Measurements from ENCODE around the gene CAMTA1.
"Not testable (repeated sequence)": the region's sequence is repeated elsewhere in the genome, so short reads cannot be mapped to it uniquely, and the experiment has no call there.

The CAMTA1 gene

DNA sequence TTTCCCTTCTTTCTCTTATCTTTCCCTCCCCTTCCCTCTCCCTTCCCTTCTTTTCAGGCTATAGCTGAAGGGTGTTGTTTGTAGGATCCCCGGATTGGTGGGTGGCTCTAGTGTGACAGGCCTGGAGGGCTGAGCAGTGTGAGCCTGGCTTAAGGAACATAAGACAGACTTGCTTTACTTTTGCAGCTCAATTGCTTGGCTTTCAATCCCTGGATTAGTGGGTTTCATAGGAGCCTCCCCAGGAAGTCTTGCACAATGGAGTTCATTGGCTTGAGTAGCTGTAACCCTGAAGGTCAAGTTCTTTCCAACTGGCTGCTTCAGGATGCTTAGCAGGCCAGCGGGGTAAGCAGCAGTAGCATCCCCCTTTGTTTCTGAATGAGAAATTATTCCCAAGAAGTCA, 126.7 kb downstream of the CAMTA1 start:
- no peak for DNase-seq

DNA sequence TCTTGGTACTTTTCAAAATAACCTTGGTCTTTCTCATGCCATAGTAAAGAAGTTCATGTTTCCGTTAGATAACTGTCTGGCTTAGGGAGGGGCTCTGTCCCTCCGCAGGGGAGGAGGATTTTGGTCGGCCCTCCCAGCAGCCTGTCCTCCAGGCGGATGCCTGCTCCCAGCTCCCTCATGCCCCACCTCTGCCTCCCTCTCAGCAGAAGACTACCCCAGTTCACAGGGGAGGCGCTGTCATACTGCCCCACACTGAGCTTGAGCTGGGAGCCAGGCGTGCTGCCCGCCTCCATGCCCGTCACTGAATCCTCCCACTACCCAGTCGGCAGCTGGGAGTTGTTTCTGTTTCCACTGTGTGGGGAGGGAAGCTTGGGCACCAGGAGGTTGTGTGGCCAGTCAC, 127.3 kb downstream of the CAMTA1 start:
- DNase-seq = no peak

DNA sequence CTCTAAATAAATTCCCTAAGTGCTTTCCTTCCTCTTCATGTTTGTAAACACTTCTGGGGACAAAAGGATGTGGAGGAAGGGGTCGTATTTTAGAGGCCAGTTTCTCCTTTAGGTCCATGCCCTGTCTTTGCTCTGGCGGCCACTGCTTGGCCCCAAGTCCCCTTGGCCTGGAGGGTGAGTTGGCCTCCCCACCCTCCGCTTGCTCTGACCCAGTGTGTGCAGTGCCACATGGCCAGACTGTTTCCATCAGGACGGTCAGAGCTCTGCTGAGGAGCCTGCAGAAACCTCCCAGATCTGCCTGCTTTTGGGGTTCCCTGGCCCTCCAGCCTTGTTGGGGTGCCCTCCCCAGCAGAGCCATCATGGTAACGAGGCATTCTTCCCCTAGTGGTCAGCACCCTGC, 127.8 kb downstream of the CAMTA1 start:
- DNase-seq = no peak

DNA sequence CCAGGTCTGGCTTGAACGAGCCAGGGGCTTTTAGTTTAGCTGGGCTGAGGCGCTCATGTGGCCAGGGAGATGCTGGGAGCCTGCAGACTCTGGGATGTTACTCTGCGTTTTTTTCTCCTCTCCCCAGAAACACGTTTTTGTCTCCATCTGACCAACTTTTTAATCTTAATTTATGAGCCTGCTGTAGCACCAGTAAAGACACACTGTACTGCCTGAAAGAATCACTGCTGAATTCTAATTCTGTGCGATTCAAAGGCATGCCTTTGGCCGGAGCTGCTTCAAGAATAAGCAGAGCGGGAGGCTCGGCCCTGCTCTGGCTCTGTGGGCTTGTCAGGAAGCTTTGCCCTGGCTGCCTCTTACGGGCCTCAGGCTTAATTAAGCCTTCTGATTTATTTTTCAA, 129.5 kb downstream of the CAMTA1 start:
- no peak for DNase-seq

DNA sequence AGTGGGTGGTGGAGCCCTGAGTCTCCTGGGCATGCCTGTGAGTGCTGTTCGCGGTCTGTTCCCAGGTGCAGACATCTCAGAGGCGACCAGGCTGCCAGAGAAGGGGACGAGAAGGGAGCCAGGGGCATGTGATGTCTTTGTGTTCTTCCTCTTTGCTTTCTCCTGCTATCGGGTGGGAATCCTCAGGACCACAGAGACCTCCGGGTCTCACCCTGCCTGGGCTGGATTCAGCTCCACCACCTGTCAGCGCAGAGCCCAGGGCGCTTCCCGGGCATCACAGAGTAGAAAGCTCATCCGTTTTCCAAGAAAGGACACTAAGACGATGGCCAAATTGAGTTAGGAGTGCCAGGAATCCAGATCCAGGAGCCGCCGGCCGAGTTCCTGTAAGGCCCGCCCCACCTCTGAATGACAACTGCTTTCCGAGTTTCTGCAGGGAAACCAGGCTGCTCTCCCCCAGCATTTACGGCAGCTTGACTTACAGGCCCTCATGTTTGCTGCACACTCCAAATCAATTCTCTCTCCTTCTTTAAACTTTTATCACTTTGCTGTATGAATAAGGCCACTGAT, 130.8 kb downstream of the CAMTA1 start:
- no peak for DNase-seq

DNA sequence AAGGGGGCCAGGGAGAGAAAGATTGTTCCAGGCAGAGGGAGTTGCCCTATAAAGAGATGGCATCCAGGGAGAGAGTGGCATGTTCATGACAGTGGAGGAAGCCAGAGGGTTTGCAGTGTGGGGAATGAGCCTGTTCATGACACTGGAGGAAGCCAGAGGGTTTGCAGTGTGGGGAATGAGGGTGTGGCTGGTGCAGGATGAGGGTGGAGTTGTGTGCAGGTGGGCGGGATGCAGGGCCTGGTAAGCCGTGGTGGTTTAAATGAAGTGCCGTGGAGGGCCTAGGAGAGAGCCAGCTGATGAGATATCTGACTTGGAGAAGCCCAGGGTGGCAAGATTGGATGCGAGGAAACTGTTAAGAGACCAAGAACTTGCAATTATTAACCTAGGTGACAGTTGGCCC, 131.8 kb downstream of the CAMTA1 start:
- DNase-seq = no peak

DNA sequence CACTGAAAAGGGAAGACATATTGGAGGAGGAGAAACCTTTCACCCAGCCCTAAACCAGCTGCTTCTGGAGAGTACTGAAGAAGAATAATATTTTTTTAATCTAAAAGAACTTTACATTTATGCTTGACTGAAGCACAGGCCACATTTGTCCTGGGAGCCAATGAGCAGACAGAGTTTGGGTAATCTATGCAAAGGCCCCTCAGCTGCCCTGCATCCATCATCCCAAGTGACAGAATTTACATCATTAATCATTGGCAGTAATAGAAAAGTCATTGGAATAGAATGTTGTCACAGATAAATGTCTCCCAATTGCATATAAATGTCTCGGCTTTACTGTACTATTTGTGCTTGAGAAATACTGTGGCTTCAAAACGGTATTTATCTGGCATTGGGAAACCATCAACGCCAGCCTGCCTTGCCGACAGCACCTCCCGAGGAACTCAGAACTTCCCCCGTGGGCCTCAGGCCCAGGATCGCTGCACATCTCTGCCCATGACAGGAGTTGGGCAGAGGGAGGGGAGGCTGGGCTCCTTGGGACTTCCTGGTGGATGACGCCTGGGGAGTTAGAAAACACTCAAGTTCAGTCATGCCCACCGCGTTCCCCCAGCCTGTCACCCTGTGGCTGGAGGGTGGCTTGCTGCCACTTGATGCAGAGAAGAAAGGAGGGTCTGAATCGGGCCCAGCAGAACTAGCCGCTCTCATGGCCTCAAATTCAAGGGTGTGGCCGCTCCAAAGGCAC, 133.1 kb downstream of the CAMTA1 start:
- DNase-seq = no peak

DNA sequence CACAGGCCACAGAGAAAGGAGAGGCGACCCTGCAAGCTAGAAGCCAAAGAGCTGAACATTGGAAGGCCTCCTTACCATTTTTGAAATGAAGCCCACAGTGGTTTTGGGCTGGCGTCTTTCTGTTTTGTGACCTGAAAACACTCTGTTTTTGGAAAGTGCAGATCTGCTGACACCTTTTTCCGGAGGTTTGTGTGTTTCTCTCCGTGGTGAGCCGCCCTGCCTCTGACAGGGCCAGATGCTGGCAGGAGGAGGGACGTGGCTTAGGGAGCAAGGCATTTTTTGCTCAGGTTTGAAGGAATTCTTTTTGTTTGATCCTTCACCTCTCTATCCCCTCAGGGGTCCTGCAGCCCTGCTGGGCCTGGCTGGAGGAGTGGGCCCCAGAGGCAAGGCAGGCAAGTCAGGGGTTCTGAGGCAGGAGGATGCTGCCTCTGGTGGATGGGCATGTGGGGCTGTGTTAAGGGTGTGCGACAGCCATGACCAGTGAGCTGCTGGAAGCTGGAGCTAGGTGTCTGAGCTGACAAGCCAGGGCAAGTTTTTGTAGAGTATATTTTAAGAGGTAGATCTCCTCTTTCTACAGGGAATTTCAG, 133.8 kb downstream of the CAMTA1 start:
- no peak for DNase-seq

DNA sequence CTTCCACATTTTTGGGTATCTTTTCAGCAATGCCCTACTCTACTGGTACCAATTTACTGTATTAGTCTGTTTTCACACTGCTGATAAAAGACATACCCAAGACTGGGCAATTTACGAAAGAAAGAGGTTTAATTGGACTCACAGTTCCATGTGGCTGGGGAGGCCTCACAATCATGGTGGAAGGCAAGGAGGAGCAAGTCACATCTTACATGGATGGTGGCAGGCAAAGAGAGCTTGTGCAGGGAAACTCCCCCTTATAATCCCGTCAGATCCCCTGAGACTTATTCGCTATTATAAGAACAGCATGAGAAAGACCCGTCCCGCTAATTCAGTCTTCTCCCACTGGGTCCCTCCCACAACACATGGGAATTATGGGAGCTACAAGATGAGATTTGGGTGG, 136.3 kb downstream of the CAMTA1 start:
- not testable (repeated sequence) for DNase-seq

DNA sequence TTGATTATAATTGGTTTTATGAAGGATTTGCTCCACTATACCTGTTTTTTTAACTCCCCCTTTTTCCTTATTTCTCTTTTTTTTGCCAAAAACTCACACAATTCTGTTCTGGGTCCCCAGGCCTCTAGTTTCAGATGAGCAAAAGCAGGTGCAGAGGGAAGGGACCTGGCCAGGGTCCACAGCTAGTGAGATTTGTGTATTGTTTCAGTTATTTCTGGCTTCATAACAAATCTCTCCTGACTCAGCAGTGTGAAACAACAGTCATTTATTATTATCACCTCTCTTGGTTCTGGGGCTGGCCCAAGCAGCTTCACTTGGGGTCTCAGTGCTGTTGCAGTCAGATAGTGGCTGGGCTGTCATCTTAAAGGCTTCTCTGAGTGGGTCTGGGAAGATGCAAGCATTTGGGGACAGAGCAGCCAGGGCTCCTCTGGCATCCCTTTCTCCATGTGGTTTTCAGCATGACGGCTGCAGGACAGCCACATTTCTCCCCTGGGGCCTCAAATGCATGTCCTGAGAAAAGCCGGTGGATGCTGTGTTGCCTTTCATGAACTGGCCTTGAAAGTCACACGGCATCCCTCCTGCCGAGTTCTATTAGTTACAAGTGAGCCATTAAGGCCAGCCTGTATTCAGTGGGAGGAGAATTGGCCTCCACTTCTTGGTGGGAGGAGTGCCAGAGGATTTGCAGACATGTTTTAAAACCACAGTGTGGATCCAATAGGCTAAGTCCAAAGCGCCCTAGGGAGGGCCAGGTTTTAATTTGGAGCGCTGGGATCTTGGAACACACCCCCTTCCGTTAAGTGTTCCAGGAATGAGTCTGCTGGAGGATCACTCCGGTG, 137.1 kb downstream of the CAMTA1 start:
- DNase-seq = no peak

DNA sequence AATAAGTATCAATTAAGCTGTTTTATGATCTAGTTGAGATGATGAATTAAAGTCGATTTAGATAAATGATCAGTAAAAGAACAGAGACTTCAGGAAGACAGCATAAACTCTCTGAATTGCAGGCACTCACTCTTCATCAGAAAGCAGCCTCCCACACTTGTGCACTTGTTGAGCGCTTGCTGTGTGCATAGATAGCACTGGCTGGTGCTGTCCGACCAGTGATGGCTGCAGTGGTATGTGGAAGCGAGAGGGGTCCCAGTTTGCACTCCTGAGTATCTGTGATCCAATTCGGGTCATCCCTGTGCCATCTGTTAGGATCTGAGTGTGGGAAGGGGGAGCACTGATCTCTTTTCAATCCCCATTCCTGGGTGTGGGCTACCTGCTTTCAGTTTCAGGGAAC, 137.8 kb downstream of the CAMTA1 start:
- no peak for DNase-seq

DNA sequence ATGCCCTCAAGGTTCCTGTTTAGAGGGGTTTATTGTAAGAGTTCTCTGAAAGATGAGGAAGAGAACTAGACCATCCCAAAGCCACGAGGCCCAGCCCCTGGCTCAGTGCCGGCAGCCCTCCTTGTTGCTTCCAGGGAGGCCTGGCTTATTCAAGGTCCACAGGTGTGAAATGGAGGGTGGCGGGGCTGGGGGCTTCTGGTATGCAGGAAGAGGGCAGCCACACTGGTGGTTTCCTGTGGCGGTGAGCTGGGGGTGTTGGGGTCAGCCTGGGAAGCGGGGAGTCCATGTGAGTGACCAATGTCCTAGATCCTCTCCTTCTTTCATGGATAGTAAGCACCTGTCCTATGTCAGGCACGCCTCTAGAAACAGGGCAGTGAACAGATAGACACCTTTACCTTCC, 138.2 kb downstream of the CAMTA1 start:
- DNase-seq = no peak

DNA sequence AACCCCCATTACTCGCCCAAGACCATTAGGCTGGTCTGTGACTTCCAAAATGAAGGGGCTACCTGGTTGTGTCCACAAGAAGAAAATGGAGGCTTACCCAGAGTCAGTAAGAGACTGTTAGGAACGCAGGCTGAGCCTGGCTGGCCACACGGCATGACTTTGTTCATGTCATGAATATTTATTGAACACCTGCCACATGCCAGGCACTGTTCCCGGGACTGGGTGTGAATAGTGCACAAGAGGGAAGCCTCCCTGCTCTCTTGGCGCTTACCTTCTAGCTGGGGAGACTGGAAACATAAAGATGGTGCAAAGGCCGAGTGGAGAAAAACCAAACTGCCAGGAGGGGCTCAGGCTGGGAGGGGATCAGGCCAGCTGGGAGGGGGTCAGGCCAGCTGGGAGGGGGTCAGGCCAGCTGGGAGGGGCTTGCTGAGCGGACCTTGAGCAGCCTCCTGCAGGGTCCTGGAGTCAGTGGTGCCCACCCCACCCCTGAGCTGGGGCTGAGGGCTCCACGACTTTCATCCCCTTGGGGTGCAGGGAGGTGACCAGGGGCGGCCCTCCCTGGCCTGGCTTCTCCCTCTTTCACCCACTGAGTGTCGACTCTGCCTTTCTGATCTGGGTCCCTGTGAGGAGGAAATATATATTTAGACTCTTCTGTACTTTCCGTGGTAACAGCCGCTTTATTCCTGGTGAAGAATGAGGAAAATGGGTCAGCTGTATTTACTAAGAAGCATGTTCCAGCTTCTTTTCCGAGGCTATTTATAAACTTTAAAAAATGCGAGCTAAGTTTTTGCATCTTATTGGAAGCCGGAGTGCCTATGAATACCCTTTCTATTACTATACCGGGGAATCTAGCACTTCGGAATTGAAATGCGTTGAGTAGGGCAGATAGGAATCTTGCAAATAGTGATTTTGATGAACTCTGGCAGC, 139.0 kb downstream of the CAMTA1 start:
- DNase-seq = no peak

DNA sequence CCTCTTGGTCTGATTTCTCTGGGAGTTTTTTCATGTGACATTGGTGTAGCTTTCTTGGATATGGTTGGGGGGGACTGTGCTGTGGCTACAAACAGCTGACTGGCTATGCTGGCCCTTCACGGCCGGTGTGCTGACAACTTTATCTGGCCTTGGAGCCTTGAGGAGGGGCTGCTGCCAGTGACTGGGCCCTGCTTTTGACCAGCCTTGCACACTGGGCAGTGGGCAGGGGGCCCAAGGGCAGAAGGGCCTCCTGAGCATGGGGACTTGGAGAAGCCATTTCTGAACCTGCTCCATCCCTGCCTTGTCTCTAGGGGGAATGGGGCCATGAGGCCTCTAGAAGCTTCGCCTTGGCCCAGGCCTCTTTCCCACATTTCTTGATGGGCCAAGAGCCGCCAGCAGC, 139.6 kb downstream of the CAMTA1 start:
- no peak for DNase-seq

DNA sequence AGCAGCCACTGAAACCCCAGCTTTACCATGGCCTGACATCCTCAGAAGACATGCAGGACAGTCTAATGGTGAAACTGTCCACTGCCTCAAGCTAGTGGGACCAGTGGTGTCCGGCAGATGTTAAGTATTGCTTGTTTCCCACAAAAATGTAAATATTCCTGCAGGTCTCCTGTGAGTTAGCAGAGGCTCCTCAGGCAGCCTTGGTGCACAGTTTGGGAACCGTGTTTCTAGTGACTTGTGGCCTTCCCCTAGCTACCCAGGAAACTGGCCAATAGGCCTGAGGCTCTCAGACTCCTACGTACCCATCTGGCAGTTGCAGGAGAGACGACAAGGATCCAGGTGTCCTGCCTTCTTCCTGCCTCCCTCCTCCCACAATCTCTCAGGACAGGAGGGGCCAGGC, 142.4 kb downstream of the CAMTA1 start:
- DNase-seq = no peak

DNA sequence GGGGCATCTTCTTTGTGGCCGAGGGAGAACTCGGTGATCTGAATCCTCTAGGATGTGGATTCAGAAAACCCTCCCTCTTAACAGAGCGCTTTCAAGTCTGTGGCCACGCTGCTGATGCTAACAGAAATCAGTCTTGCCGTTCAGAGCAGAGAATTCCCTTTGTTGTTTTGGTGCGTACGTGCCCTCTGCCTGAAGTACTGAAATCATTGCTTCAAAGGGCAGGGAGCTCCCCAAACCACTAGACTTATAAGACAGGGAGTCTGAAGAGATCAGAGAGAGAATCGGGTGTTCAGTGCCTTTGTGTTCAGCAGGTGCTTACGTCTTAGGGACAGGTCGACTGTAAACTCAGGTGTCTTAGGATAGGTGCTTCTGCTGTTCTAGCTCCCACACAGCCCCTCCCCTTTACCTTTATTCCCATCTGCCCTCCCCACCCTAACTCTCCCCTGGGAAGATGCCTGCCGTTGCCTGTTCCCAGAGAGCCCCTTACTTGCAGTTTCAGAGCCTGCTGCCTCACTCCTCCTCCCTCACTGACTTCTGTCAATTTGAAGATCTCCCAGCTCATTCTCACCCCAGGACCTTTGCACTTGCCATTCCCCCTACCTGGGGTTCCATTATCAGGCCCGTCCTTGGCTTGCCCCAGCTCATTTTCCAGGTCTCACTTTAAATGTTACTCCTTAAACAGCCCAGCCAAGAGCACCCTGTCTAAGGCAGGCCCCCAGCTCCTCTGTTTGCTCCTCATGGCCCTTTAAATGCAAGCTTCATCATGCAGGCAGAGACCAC, 143.0 kb downstream of the CAMTA1 start:
- no peak for DNase-seq

DNA sequence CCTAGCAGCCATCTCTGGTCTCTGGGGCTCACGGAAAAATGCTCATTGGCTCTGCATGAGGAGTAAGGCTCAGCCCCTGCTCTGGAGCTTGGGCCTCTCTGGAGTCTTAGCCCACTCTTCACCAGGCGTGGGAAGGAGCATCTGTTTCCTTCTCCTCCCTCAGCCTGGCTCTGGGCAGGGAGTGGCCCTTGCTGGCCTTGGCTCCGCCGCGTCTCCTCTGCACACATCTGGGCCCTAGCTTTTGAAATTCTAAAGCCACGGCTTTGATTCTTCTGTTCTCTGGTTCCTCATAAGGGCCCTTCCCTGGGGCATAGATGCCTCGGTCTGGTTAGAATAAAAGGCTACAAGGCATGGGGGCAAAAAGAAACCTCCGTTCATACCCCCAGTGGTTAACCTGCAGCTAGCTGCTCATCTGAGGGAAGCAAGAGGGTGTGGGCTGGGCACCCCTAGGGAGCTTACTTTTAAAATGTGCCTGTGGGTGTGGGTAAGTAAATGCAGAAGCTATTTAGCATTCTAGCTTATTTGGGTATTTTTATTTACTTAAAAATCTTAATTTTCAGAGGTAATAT, 145.6 kb downstream of the CAMTA1 start:
- DNase-seq = no peak

DNA sequence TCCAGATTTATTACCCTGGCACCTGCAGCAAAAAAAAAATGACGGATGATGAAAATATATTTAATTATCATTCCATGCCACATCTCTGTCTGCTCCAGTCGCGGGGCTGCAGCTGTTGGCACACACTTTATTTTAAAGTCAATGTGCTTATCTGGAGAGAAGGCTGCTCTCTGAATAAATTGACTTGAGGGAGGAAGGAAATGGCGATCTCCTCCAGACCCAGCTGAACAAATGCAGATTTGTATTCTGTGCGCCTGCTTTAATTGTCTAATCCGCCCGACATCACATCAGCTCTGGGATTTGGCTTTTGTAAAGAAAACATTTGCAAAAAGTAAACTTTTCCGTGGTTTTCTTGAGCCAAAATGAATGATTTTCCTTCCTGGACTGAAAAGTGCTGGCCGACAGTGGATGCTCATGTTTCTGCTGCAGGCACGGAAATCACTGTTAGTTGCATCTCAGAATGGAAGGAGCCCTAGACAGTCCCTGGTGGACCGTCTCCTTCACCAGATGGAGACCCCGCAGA, 150.2 kb downstream of the CAMTA1 start:
- no peak for DNase-seq

DNA sequence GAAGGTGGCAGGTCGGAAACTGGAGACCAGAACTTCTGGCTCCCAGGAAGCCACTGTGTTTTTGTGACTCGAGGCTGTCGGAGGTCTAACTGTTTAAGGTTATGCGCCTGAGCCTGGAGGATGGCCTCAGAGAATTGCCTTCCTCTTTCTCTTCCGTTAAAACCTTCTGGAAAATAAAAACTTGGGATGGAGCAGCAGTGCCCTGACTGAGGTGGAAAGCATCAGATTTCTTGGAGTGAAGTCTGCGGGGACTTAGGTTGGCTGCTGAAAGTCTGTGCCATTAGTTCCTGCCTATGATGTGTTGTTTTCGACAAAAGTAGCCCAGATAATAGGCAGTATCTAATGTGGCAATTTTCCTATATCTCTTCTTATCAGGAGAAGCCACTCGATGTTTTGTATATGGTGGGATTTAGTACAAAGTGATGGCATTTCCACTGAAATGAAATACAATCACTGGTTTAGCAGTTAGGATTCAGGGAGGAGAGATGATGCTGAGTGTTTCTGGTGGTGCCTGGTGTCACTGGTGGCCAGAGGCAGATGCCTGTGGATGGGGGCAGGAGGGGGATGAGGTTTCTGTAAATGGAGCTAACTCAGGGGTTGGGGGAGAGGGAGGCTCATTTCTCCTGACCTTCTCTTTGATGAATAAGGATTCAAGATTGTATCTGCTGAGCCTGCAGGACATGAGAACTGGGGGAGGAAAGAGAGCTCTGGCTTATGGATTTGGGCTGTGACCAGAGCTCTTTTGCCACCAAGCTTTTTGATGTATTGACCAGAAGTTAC, 150.8 kb downstream of the CAMTA1 start:
- no peak for DNase-seq

DNA sequence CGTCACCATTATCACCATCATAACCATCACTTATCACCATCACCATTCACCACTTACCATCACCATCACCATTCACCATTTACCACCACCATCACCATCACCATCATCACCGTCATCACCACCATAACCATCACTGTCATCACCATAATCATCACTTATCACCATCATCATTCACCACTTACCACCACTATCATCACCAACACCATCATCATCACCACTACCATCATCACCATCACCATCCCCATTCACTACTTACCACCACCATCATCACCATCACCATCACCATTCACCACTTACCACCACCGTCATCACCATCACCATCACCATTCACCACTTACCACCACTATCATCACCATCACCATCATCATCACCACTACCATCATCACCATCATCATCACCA, 151.8 kb downstream of the CAMTA1 start:
- no peak for DNase-seq
